GM20431 (cell line): ENCODE results near the gene OR2F1.

ENCODE experiments used
- in situ Hi-C: fragments of 300-500 bp; cut with MseI, MboI; formaldehyde crosslinking; loops from one replicate; pipeline ENCODE4 v1.15.0; 2020; ENCODE audit warnings: low sequenced_read_pairs; ENCODE audit not compliant: unreplicated experiment

The OR2F1 gene, protein sequence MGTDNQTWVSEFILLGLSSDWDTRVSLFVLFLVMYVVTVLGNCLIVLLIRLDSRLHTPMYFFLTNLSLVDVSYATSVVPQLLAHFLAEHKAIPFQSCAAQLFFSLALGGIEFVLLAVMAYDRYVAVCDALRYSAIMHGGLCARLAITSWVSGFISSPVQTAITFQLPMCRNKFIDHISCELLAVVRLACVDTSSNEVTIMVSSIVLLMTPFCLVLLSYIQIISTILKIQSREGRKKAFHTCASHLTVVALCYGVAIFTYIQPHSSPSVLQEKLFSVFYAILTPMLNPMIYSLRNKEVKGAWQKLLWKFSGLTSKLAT

GRCh38 chr7:143954544-143954943 lies at the start of gene OR2F1:
Gene OR2F1 (plus strand): TSS chr7:143954844. CDS start chr7:143959971, 5,127 bp downstream.
- in situ Hi-C loops, result no loop called here

DNA sequence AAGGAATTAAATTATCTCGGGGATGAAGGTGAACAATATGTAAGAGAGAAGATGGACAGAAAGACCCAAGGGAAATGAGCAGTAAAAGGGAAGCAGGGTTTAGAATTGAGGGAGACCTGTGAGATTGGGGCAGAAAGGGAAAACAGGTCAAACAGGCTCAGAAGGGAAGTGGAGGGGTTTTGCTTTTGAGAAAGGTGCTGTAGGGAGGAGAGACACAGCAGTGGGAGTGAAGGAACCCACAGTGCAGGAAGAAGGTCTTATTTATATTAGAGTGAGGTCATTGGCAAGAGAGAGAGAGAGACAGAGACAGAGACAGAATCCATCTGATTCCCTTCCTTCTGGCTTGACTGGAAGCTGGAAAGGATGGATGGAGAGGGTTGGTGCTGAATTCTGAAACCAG lies 49.1 kb upstream of the OR2F1 start:
- in situ Hi-C loops, result no loop called here

DNA sequence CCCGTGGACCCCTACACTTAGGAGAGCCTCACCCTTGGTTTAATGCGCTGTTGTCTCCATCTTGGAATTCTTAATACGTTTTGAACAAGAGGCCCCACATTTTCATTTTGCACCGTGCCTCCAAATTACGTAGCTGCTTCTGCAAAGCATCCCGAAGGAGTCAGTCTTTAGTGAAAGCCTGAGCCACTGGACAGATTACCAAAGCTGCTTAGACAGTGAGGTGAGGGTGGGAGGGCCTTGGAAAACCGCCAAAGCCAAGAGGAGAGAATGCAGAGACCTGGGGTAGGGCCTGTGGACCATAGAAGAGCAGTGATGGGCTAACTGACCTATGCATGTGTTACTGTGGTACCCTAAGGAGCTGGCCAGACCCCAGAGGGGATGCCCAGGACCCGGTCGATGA lies 48.5 kb upstream of the OR2F1 start:
- in situ Hi-C loops, result no loop called here

GRCh38 chr7:143906895-143907294 lies 47.7 kb upstream of the OR2F1 start:
- in situ Hi-C loops, result no loop called here

- in situ Hi-C loops, result no loop called here
Measured at GRCh38 chr7:143908120-143908519, 46.5 kb upstream of the OR2F1 start.

- in situ Hi-C loops, result no loop called here
Measured at GRCh38 chr7:143909863-143910262, 44.8 kb upstream of the OR2F1 start.

GRCh38 chr7:143910473-143911248 lies 44.0 kb upstream of the OR2F1 start:
- in situ Hi-C loops, result no loop called here

DNA sequence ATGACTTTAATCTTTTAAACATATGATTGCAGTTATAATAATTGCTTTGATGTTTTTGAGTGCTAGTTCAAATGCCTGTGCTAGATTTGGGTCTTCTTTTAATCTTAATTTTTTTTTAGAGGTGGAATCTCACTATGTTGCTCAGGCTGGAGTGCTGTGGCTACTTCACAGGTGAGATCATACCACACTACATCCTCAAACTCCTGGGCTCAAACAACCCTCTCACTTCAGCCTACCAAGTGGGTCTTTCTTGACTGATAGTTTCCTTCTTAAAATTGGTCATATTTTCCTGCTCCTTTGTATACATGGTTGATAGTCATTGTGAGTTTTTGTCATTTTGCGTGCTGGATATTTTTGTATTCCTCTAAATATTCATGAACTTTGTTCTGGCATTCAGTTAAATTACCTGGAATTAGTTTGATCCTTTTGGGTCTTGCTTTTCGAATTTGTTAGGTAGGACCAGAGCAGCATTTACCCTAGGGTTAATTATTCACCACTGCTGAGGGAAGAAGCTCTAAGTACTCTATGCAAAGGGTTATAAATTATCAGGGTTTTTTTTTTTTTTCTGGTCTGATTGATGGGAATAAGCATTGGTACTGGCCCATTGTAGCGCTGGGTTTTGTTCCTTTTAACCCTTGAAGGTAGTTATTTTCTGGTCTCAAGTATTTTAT lies 40.6 kb upstream of the OR2F1 start:
- in situ Hi-C loops, result no loop called here

- in situ Hi-C loops, result no loop called here
Measured at GRCh38 chr7:143914938-143915652, 39.5 kb upstream of the OR2F1 start.

DNA sequence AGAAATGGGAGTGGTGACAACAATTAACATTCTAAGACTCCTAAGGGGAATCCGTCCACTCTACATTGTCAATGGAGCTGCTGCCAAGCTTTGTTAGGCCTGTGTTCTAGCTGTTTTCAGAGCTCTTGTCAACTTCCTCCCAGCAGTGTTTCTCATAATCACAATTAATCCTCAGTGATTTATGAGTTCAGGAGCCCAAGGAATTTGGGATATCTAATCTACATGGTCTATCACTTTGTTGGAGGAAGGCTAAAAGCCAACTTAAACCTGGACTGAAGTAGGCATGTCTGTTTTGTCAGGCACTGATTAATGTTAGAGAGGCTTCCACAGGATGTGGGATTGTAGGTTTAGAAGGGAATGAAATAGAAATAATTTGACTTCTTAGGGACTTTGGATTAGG lies 29.8 kb upstream of the OR2F1 start:
- in situ Hi-C loops, result no loop called here

GRCh38 chr7:143929224-143929920 lies 25.3 kb upstream of the OR2F1 start:
- in situ Hi-C loops, result no loop called here

- in situ Hi-C loops, result no loop called here
Measured at GRCh38 chr7:143931739-143932138, 22.9 kb upstream of the OR2F1 start.

DNA sequence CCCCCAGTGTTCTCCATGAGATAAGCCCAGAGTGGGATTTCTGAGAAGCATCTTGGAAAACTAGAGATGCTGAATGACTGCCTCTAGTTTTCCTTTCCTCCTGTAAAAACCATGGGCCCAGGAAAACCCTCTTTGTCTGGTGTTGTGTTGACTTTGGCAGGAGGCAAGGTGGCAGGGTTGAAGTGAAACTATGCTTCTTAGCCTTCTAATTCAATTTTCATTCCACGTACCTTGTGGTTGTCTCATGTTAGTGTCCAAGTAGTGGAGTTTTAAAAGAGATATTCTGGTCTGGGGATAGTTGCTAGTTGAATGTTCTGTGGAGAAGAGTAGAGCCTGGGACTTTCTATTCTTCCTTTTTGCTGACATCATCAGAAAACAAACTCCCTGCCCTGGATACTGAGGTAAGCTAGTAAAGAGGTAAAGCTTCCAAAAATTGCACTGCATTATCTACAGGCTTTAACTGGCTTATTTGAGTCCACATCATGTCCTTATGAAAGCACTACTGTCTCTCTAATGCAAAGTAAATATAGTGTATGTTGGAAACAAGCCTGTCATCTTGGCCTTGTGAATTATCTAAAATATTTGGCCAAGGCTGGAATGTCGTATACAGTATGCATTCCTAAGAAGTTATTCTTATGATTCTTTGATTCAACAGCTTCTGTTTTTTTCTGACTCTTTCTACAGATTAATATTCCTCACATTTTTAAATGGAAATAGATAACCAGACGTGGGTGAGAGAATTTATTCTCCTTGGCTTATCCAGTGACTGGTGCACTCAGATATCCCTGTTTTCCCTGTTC lies 19.9 kb upstream of the OR2F1 start, which contains the start of gene OR2F2:
TSS of gene OR2F2 (plus strand) at position 708 of the 800 bp plus-strand sequence. CDS start at position 708, 0 bp downstream.
- in situ Hi-C loops, result no loop called here

GRCh38 chr7:143936087-143937009 lies 18.3 kb upstream of the OR2F1 start:
- in situ Hi-C loops, result no loop called here

DNA sequence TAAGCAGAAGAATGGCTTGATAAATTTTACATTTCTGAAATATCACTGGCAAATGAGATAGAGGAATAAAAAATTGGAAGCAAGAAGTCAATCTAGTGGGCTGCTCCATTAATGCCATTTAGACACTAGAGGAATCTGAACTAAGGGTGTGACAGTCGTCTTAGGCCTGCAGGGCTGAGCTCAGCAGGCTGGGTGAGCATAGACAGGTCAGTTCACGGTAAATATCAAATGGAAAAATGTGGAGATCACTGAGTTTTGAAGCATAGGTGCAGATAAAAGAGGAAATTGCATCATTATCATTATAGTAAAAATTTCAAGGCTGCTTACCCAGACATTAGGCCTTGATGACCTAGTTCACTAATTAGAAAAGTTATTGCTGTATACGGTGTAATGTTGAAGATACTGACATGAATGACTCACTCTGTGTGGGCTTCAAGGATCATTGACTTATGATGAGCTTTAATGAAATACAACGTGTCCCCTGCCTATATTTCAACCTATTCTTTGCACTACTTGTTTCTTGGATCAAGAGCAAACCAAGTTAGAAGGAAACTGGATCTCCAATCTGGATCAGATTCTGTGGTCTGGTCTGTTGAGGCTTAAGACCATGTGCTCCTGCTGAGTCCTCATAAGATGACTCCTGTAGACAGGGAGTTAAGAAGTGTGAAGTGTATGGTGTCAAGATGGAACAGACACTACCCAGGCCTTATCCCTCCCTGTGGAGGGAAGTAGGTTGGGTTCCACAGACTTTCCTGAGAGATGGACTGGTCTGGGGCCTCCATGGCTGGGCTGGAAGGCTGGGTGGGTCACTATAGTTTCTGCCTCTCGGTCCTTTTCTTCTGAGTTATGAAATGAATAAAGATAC lies 16.0 kb upstream of the OR2F1 start:
- in situ Hi-C loops, result no loop called here

GRCh38 chr7:143945423-143945822 lies 9.2 kb upstream of the OR2F1 start:
- in situ Hi-C loops, result no loop called here

GRCh38 chr7:143947111-143947510 lies 7.5 kb upstream of the OR2F1 start:
- in situ Hi-C loops, result no loop called here
